Subcutaneous preadipocyte (primary cell): ENCODE results near the gene ZNF93. TPM values are rescaled to one million over a fixed set of nuclear protein-coding genes. Genes with fewer than 3 reads are reported as not detected.

Source experiments
- total RNA-seq: library from RNA; depleted of rRNA; stranded (reverse); fragments of >200 nt; gene quantifications from 2 replicates; pipeline ENCODE4 v1.2.3, GENCODE V29; 2012

ZNF93 gene
- 3.9 and 4.8 TPM in 2 replicates for total RNA-seq

GRCh38 chr19:19900729-19901444 lies at the start of gene ZNF93:
Gene ZNF93 (plus strand): TSS chr19:19900946. CDS start chr19:19901089, 143 bp downstream.

GRCh38 chr19:19865750-19866610 lies 34.8 kb upstream of the ZNF93 start, which contains the start of gene ZNF253:
Gene ZNF253 (plus strand): TSS chr19:19865882. CDS start chr19:19865997, 115 bp downstream.

Other genes with a start within 250 kb of the ZNF93 start
- 55.9 and 59.0 TPM in 2 replicates for gene ATP13A1, start 237.3 kb upstream of the ZNF93 start, total RNA-seq
- gene ZNF101, start 232.1 kb upstream of the ZNF93 start, total RNA-seq = 7.0 and 9.2 TPM in 2 replicates
- 3.3 and 3.7 TPM in 2 replicates for gene ZNF14, start 167.8 kb upstream of the ZNF93 start, total RNA-seq
- 8.6 and 9.6 TPM in 2 replicates for gene ZNF506, start 79.2 kb upstream of the ZNF93 start, total RNA-seq
- gene ZNF253, start 35.1 kb upstream of the ZNF93 start, total RNA-seq = 3.3 and 4.7 TPM in 2 replicates
- 1.4 and 1.5 TPM in 2 replicates for gene ZNF682, start 138.6 kb downstream of the ZNF93 start, total RNA-seq
- 2.9 and 3.9 TPM in 2 replicates for gene ZNF90, start 177.1 kb downstream of the ZNF93 start, total RNA-seq